AG20443 (cell line): ENCODE measurements around the gene ARSA.
A peak's percentile ranks its signal among the peaks of the same experiment; 100 is the strongest.
"Not testable (repeated sequence)": the region's sequence is repeated elsewhere in the genome, so short reads cannot be mapped to it uniquely, and the experiment has no call there.

ENCODE experiments used
- DNase-seq: peaks from one replicate; pipeline ENCODE4 v3.0.0; 2012; ENCODE audit warnings: low spot score, mixed read lengths

The ARSA gene

DNA sequence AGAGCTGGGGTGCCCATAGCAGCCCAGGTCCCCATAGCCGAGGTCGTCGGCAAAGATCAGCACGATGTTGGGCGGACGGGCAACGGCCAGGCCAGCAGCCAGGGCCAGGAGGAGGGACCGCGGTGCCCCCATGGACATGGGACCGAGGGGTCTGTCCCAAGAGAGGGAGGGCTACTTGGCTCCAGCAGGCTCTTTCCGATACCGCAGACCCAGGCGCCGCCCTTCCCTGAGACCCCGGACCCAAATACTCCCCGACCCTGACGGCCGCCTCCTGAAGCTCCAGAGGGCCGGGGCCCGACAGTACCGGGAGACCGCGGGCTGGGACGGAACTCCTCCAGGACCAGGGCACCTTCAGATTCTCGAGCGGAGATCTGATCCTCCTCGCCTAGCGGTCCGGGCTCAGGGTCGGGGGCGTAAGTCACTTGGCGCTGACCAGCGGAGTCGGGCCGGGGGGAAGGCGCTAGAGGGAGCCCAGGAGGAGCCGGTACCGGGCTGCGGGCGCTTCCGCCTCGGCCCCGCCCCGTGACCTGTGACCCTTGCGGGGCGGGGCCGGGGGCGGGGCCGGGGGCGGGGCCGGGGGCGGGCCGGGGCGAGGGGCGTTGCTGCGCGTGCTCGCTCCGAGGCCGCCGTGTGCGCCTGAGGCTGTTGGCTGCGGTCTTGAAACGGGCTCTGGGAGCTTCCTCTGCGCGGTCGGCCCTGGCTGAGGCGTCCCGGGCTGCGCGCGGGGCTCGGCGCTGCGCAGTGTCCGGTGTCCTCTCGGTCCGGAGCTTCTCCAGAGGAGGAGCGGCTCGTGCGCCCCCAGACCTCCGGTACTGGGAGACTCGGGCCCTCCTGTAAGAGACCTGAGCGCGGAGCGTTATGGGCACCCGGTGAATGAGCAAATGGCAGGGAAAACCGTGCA, at the start of gene ARSA:
Gene ARSA, minus strand, starts transcription at position 511 of the 901 bp plus-strand sequence. Its CDS starts 373 bp downstream, at position 138.
- DNase-seq = peak; percentile 97

DNA sequence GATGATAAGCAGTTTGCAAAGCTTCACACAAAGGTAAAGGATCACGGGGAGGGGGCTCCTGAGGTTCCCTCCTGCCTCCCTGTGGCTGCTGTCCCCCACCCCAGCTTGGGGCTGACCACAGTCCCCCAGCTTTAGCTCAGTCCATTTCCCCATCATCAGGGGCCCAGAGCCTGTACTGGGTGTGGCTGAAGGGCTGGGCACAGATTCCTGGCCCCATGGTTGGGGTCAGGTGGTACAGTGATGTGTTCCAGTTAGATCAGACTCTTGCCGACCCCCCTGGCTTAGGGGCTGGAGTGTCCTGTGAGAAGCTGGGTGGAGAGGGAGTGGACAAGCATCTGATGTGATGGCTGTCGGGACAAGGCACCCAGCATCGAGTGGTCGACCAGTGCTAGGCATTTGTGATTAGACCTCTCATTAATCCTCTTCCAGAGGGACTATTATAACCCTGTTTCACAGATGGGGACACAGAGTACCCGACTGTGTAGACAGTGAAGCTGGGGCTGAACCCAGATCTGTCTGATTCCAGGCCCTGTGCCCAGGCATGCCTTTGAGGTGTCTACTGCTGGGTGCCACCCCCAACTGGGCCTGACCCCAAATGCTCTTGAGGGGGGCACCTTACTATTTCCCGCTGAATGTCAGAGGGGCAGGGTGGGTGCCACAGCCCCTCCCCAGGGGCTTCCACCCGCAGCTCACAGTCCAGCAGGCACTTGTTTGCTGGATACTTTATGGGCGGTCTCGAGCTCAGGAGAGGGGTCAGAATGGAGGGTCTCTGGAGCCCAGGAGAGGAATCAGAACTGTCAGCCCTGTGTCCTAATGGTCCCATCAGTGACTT, 48.9 kb upstream of the ARSA start:
- DNase-seq = no peak

DNA sequence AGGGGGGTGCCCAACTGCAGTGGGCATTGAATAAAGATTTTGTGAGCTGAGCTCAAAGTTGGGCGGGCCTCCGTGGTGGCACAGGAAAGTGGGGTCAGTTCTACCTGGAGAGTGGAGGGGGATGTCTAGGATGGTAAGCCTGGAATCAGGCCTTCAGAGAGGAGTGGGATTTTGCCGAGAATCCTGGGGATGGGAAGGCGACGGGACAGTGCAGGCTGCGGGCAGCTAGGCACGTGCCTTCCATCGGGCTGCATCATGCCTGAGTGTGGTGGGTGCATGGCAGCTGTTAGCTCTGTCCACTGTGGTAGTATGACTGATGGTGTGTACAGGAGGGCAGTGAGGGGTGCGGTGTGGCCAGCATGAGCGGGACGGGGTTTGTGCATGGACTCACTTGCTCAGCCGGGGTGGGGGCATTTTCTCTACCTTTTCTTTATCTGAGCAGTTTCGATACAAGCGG, 48.3 kb upstream of the ARSA start:
- no peak for DNase-seq

DNA sequence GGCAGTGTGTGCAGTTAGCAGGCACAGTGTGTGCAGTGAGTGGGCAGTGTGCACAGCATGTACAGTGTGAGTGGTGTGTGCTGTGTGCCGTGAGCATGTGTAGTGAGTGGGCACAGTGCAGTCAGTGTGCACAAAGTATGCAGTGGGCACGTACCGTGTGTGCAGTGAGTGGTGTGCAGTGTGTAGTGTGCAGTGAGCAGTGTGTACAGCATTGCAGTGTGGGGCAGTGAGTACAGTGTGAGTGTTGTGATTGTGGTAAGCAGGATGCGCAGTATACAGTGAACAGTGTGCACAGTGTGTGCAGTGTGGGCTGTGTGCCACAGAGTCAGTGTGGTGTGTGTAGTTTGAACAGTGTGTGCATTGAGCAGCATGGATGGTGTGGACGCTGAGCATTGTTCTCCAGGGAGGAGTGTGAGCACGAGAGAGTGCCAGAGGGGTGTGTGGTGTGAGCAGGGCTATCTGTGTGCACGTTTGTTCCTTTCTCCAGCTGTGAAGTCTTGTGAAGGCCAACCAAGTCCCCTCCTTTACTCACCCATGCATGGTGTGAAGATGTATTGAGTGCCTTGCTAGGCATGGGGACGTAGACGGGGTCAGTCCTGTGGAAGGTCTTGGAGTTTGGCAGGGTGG, 47.7 kb upstream of the ARSA start:
- no peak for DNase-seq

DNA sequence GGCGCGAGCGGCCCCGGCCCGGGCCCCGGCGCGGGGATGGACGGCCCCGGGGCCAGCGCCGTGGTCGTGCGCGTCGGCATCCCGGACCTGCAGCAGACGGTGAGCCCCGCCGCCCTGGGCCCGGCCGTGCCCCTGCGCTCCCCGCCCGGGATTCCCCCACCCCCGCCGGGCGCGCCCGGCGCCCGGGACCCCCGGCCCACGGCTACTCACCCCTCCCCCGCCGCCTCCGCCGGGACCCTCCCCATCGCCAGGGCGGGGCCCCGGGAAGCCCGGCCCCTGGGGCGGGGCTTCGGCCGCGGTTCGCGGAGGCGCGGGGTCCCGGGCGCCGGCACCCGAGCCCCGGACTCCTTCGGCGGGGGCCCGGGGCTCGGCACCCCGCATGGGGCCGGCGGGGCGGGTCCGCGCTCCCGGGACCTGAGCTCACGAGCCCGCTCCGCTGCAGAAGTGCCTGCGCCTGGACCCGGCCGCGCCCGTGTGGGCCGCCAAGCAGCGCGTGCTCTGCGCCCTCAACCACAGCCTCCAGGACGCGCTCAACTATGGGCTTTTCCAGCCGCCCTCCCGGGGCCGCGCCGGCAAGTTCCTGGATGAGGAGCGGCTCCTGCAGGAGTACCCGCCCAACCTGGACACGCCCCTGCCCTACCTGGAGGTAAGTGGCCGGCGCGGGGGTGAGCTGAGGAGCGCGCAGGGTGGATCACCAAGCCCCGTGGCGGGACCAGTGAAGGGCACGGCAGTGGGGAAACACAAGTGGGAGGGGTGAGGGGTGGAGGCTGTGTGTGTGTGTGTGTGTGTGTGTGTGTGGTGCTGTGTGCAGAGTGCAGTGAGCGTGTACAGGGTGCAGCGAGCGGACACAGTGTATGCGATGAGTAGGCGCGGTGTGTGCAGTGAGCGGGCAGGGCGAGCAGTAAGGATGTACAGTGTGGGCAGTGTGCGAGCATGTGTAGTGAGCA, 46.9 kb upstream of the ARSA start:
- DNase-seq = peak; percentile 61

DNA sequence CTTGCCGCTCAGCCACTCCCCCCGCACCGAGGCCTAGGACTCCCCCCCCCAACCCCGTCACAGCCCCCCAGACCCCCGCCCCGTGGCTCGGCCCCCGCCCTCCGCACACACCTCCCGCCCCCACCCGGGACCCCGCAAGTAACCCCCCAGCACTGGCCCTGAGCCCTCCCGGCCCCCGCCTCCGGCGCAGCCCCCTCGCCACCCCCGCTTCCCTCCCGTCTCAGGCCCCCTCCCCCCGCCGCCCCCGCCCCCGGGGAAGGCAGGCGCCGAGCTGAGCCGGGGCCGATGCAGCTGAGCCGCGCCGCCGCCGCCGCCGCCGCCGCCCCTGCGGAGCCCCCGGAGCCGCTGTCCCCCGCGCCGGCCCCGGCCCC, 46.2 kb upstream of the ARSA start:
- DNase-seq = peak; percentile 18

DNA sequence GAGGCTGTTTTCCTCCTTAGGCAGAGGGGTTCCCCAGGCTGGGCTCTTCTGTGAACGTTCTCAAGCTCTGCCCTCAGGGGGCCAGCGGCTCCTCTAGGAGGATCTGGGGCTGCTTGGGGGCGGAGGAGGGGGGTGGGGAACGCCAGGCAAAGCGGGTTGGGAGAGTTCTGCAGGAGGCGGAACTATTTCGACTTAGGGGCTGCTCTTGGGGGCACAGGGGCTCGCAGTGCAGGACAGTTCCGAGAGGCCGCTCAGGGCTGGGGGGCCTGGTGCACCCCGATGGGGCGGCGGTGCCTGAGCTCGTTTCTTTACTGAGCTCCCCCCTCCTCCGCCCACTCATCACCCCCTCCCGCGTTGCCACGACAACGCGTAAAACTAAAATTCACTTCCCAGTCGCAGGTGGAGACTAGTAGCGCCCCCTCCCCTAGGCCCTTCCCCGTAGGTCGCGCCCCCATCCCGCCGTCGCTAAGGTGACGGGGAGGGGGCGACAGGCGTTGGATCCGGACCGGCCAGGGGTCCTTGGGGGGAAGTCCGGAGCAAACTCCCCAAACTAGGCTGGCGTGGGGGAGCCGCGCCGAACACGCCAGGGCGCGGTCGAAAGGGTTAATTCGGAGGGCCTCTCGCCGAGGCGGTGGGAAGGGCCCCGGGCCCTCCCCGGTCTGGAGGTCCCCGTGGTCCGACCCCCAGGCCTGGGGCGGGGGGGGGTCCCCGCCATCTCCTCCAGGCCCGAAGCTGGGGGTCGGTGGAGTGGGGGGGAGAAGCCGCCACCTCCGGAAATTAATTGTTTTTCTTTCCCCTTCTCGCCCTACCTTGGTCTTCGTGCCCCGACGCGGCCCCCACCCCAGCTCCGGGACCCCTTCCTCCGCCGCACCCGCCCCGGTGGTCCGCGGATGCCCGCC, 45.5 kb upstream of the ARSA start:
- DNase-seq = peak; percentile 14

DNA sequence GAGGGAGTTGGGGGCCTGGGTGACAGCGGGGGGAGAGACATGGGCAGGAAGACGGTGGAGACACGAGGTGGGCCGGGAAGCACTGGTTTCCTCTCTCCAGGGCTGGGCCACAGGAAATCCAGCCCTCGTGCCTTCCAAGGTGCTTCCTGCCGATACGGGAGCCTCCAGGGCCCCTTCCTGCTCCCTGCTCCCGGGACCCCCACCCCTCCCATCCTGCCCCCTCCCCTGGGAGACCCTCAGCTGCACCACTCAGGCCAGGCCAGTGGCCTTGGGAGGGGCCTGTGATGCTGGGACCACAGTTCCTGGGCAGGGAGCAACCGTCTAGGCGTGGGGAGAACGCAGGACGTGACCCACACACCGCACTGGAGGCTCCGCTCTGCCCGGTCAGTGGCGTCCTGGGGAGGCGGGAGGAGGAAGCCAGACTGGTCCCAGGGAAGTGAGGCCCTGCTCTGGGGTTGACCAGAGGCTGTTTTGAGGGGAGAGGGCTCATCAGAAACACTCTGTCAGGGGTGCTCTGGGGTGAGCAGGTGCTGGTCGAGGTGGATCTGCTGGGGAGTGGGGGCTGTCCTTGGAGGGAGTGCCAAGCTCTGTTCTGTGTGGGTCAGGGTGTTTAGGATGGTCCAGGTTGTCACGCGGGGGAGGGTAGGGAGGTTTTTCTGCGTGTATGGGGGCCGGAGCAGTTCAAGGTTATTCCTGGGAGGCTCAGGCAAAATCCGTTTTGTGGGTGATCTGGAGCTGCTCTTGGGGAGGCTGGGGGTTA, 44.7 kb upstream of the ARSA start, which contains the start of gene SHANK3:
Gene SHANK3, plus strand, starts transcription at position 353 of the 760 bp plus-strand sequence.
- peak; percentile 17 for DNase-seq

DNA sequence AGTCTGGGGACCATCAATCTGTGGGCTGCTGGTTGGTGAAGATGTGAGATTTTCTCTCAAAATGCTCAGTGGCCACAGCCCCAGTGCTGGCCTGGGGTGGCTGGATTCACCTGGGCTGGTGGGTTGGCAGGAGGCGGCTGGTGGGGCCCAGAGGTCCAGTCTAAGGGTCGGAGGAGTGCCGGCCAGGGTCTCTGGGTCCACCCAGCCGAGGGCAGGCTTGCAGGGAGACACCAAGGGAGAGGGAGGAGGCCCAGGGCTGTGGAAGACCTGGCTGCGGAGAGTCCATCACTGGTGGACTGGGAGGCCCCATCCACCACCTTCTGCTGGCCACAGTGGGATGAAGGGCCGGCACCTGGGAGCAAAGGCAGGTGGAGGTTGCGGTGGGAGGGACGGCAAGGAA, 44.1 kb upstream of the ARSA start:
- DNase-seq = peak; percentile 14

DNA sequence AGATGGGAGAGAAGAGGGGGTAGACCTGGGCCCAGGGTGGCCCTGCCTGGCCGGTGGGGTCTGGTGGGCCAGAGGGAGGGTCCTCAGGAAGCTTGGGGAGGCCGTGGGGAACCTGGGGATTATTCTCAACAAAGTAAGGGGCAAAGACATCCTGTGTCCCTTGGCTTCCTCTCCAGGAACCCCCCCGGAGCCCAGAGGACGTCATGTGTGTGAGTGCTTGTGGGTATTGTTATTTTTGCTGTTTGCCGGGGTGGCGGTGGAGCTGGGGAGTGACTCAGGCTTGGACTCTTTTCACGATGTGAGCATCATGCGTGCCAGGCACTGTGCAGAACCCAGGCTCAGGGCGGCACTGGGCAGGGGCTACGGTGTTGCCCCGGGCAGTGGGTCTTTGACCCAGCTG, 43.7 kb upstream of the ARSA start:
- DNase-seq = peak; percentile 29

DNA sequence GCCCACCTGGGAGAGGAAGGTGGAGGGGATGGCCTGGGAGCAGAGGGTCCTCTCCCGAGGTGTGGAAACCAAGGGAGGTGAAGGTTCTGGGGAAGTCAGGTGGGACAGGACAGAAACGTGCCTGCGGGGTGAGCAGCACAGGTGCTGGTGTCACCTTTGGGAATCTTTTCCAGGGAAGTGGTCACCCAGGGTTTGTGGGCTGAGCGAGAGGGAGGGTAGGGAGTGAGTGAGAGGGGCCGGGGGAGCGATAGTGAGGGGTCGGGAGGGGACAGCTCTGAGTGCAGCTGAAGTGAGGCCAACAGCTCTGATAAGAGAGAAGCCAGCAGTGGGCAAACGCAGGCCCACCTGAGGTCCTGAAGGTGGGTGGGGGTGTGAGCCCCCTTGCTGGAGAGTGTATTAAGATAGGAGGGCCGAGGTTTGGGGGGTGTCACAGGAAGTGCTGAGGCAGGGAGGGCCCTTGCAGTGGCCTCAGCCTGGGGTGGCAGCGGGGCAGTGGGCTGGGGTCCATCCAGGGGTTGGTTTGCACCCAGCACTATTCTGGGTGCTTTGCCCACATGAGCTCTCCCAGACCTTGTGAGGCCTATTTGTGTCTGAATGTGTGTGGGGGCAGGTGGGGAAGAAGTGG, 43.1 kb upstream of the ARSA start:
- DNase-seq = no peak

DNA sequence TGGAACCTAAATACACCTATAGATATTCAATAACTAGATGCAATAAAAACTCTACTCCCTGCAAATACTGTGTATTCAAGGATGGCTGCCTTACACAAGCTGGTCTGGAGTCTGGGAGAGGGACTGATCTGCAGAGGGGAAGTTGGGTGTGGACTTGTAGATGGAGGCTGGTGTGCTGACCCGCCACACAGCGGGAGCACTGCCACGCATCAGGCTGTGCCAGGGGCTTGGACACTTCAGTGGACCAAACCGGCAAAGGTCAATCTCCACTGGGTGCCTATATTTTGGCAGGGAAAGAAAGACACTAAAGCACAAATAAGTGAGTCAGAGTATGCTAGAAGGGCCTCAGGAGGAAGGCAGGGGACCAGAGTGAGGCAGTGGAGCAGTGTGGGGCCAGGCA, 42.6 kb upstream of the ARSA start:
- DNase-seq = no peak

DNA sequence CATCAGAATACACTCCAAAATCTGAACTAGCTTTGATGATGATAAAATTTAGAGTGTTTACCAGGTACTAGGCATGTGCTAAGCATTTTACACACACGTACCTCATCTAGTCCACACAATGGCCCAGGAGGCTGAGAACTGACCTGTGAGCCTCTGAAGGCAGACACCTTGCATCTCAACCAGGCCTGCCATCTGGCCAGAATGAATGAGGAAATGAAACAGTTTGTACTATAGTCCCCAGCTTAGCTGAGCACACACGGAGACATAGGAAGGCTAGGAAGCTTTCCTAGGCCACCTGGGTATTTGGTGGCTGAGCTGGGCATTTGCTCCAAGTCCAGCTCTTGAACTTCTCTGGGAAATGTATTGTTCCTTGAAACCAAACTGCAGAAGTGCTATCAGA, 37.8 kb upstream of the ARSA start:
- DNase-seq = no peak

DNA sequence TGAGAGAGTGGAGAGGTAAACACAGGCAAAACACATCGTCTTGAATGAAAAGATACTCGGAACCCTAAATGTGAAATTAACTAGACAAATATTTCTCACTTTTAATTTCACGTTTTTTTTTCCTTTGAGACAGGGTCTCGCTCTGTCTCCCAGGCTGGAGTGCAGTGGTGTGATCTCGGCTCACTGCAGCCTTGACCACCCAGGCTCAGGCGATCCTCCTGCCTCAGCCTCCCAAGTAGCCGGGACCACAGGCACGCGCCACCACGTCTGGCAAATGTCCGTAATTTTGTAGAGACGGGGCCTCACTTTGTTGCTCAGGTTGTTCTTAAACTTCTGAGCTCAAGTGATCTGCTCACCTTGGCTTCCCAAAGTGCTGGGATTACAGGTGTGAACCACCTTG, 37.3 kb upstream of the ARSA start:
- DNase-seq = no peak

DNA sequence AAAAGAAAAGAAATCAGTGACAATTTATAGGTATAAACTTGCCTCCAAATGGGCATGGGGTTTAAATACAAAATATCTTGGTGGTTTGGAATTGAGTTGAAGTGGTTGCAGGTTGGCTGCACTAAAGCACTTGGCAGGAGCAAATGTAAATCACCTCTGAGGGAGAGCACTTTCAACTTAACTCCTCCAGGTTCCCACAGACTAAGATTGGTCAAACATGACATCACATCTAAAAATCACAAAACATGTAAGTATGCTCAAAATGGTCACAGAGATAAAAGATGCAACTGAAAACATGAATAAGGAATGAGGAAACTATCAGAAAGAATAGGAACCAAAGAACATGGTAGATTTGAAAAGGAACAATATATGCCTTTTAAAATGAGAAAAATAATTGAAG, 32.4 kb upstream of the ARSA start:
- DNase-seq = no peak

DNA sequence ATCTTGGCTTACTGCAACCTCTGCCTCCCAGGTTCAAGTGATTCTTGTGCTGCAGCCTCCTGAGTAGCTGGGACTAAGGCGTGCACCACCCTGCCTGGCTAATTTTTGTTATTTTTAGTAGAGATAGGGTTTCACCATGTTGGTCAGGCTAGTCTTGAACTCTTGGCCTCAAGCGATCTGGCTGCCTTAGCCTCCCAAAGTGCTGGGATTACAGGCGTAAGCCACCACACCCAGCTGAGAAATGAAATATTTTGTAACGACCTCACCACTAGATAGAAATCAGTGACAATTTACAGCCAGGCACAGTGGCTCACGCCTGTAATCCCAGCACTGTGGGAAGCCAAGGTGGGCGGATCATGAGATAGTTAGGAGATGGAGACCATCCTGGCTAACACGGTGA, 31.8 kb upstream of the ARSA start:
- not testable (repeated sequence) for DNase-seq

DNA sequence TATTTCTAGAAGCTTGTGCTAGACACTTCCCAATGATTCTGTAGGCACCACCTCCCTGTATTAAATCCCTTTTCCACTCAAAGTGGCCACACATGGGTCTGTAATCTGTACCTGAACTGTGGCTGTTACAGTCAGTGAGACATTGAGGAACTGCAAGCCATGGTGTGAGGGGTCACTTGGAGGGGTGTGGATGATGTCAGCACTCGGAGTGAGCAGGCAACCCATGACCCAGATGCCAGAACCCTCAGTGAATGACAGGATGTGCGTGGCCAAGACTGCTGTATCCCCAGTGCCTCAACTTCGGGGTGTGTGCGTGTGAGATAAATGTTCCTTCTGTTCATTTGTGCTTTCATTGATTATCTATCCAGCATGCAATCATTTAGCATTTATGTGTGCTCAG, 30.0 kb upstream of the ARSA start:
- no peak for DNase-seq

DNA sequence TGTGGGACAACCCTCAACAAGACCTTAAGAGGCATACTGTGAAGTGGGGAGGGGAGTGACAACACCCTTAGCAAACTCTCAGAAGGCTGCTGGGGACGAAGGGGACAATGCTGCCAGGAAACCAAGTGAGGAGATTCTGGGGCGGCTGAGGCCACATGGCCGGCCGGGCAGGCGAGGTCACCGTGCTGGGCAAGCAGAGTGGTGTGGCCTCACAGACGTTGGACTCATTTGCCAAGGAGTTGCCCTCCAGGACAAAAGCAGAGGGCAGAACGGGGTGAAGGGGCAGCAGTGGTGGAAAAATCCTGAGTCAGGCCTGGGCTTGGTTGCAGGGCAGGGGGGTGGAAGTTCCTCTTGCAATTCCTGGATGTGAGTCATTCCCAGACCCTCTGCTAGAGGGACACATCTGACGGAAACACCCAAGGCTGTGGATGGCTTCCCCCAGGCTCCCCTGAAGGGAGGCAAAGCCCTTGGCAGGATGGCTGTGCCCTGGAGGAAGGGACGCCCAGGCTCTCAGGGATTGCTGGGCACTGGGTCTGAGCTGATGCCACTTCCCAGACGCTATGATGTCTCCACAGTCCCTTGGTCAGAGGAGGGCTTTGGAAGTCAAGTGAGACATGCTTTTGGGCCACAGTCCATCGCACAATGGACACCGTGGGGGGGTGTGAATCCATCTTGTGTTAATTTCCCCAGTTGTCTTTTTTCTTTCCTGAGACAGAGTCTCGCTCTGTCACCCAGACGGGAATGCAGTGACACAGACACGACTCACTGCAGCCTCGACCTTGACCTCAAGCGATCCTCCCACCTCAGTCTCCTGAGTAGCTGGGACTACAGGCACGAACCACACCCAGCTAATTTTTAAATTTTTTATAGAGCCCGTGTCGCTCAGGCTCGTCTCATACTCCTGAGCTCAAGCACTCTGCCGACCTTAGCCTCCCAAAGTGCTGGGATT, 28.4 kb upstream of the ARSA start:
- DNase-seq = peak; percentile 79
